Body of pancreas (tissue), 4 donors: Measurements from ENCODE around the gene SEMA4F.

Source experiments
- POLR2A ChIP-seq, 3 donors: fragments of 450-650 bp; IDR thresholded peaks; one replicate each; pipeline ENCODE4 v1.6.1; 2016; ENCODE audit warnings: antibody characterized with exemption in 3 of 3, mild to moderate bottlenecking in 2 of 3
- TF ChIP-seq, protein P1 (sequence below), 7 experiments: fragments of 450-650 bp in 4 of 7; fragments of 200-600 bp in 3 of 7; sonication (generic) in 3 of 7; IDR thresholded peaks; one replicate each; pipeline ENCODE4 v1.5.1; 2016 to 2019; ENCODE audit warnings: antibody characterized with exemption in 7 of 7

GRCh38 chr2:74728842-74729241 lies 74.8 kb downstream of the SEMA4F start:
- TF ChIP-seq, protein P1, sequence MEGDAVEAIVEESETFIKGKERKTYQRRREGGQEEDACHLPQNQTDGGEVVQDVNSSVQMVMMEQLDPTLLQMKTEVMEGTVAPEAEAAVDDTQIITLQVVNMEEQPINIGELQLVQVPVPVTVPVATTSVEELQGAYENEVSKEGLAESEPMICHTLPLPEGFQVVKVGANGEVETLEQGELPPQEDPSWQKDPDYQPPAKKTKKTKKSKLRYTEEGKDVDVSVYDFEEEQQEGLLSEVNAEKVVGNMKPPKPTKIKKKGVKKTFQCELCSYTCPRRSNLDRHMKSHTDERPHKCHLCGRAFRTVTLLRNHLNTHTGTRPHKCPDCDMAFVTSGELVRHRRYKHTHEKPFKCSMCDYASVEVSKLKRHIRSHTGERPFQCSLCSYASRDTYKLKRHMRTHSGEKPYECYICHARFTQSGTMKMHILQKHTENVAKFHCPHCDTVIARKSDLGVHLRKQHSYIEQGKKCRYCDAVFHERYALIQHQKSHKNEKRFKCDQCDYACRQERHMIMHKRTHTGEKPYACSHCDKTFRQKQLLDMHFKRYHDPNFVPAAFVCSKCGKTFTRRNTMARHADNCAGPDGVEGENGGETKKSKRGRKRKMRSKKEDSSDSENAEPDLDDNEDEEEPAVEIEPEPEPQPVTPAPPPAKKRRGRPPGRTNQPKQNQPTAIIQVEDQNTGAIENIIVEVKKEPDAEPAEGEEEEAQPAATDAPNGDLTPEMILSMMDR (IDR thresholded peaks at IDR 0.05) = no peak
- no peak for TF ChIP-seq POLR2A (IDR thresholded peaks at IDR 0.05)
